GM23338 (cell line): ENCODE data around the gene TBC1D14. TPM values are rescaled to one million over a fixed set of nuclear protein-coding genes. Genes with fewer than 3 reads are reported as not detected.

ENCODE experiments used
- ATAC-seq: fragments of 200-7000 bp; cut with Tn5 transposase; 3 replicates; pipeline ENCODE4 v1.9.1; 2020
- DNase-seq: peaks from one replicate; pipeline ENCODE4 v3.0.0-alpha.2; 2015; ENCODE audit warnings: low spot score
- H2AFZ ChIP-seq: fragments of 200-600 bp; sonication (generic); 2 replicates; pipeline ENCODE4 v1.8.0; 2016; ENCODE audit warnings: antibody characterized with exemption, mild to moderate bottlenecking, moderate library complexity
- H3F3A ChIP-seq: fragments of 200-600 bp; sonication (generic); replicated peaks from 2 replicates; pipeline ENCODE4 v1.8.0; 2017; ENCODE audit warnings: antibody characterized with exemption, mixed run types, low read depth
- H3K27ac ChIP-seq: fragments of 200-600 bp; sonication (generic); 2 replicates; pipeline ENCODE4 v1.6.1; 2016; ENCODE audit warnings: low read depth
- H3K27me3 ChIP-seq: fragments of 200-600 bp; sonication (generic); 2 replicates; pipeline ENCODE4 v1.8.0; 2016; ENCODE audit warnings: mild to moderate bottlenecking, mixed run types, moderate library complexity; ENCODE audit not compliant: insufficient read depth
- H3K36me3 ChIP-seq: fragments of 200-600 bp; sonication (generic); 2 replicates; pipeline ENCODE4 v1.8.0; 2016; ENCODE audit warnings: mild to moderate bottlenecking; ENCODE audit not compliant: insufficient read depth
- H3K4me1 ChIP-seq: fragments of 200-600 bp; sonication (generic); 2 replicates; pipeline ENCODE4 v1.8.0; 2016; ENCODE audit warnings: mild to moderate bottlenecking, moderate library complexity; ENCODE audit not compliant: insufficient read depth
- H3K4me2 ChIP-seq: fragments of 200-600 bp; sonication (generic); 2 replicates; pipeline ENCODE4 v1.7.1; 2017; ENCODE audit warnings: mixed run types
- H3K4me3 ChIP-seq: fragments of 200-600 bp; sonication (generic); 2 replicates; pipeline ENCODE4 v1.6.1; 2016; ENCODE audit warnings: mixed run types
- H3K79me2 ChIP-seq: fragments of 200-600 bp; sonication (generic); replicated peaks from 2 replicates; pipeline ENCODE4 v1.8.0; 2017; ENCODE audit warnings: mild to moderate bottlenecking; ENCODE audit not compliant: insufficient read depth
- H3K9me2 ChIP-seq: fragments of 200-600 bp; sonication (generic); 2 replicates; pipeline ENCODE4 v1.8.0; 2017; ENCODE audit not compliant: insufficient read depth
- H4K20me1 ChIP-seq: fragments of 200-600 bp; sonication (generic); replicated peaks from 2 replicates; pipeline ENCODE4 v1.8.0; 2017; ENCODE audit warnings: mild to moderate bottlenecking; ENCODE audit not compliant: insufficient read depth
- H3K27ac Mint-ChIP-seq: 2 replicates; pipeline ENCODE4 v1.8.0; 2020; ENCODE audit warnings: inconsistent platforms, mild to moderate bottlenecking, moderate library complexity, mixed read lengths
- H3K27me3 Mint-ChIP-seq: 3 replicates; pipeline ENCODE4 v1.8.0; 2022; ENCODE audit warnings: low read depth, mild to moderate bottlenecking, moderate library complexity, mixed read lengths, inconsistent platforms; ENCODE audit not compliant: insufficient read depth, poor library complexity
- H3K36me3 Mint-ChIP-seq: 3 replicates; pipeline ENCODE4 v1.8.0; 2021; ENCODE audit warnings: low read depth, mild to moderate bottlenecking, inconsistent platforms, moderate library complexity, mixed read lengths
- H3K4me1 Mint-ChIP-seq: 3 replicates; pipeline ENCODE4 v1.8.0; 2020; ENCODE audit warnings: mild to moderate bottlenecking, inconsistent platforms, mixed read lengths
- H3K4me3 Mint-ChIP-seq: 3 replicates; pipeline ENCODE4 v1.8.0; 2021; ENCODE audit warnings: moderate library complexity, mild to moderate bottlenecking, inconsistent platforms, mixed read lengths
- H3K9me3 Mint-ChIP-seq: 3 replicates; pipeline ENCODE4 v1.8.0; 2020; ENCODE audit warnings: moderate library complexity, mild to moderate bottlenecking, inconsistent platforms, mixed read lengths
- ETS1 ChIP-seq: IDR thresholded peaks from 2 replicates; pipeline ENCODE4 v1.6.1; 2016; ENCODE audit warnings: antibody characterized with exemption
- EZH2 ChIP-seq: fragments of 200-600 bp; sonication (generic); IDR thresholded peaks from one replicate; pipeline ENCODE4 v1.8.0; 2017; ENCODE audit warnings: antibody characterized with exemption, mild to moderate bottlenecking, low read depth; ENCODE audit not compliant: unreplicated experiment
- EZH2phosphoT487 ChIP-seq: fragments of 200-600 bp; sonication (generic); IDR thresholded peaks from one replicate; pipeline ENCODE4 v1.8.1; 2018; ENCODE audit warnings: antibody characterized with exemption; ENCODE audit not compliant: unreplicated experiment
- STAT1 ChIP-seq: IDR thresholded peaks from one replicate; pipeline ENCODE4 v1.6.1; 2016; ENCODE audit warnings: antibody characterized with exemption; ENCODE audit not compliant: unreplicated experiment
- ZNF331 ChIP-seq: fragments of 250-450 bp; sonication (Bioruptor Pico); IDR thresholded peaks from 2 replicates; pipeline ENCODE4 v1.5.0; 2020; ENCODE audit warnings: low read depth, mild to moderate bottlenecking, moderate library complexity
- ZNF462 ChIP-seq: fragments of 250-450 bp; sonication (Bioruptor Pico); IDR thresholded peaks from 2 replicates; pipeline ENCODE4 v1.5.0; 2020; ENCODE audit warnings: mild to moderate bottlenecking, moderate library complexity
- polyA plus RNA-seq: library from polyadenylated mRNA; unstranded; fragments of >200 nt; fragmentation: Nextera tagmentation; extraction: Ambion mirVana; gene quantifications from 2 replicates; pipeline ENCODE4 v1.2.1, GENCODE V29; 2016
- total RNA-seq: library from RNA; depleted of rRNA; stranded (reverse); fragments of >200 nt; shearing (Covaris generic); gene quantifications from 2 replicates; pipeline ENCODE4 v1.2.3, GENCODE V29; 2014

TBC1D14 gene
- total and polyA plus RNA-seq, 2 experiments from 2014 or later = 18.2 to 59.7 TPM

GRCh38 chr4:7060346-7061150, 150.9 kb downstream of the TBC1D14 start (continued):
- TF ChIP-seq ZNF462 (CRISPR knock-in tag) (no peak), STAT1 (no peak)

GRCh38 chr4:7061815-7062214, 152.2 kb downstream of the TBC1D14 start:
- TF ChIP-seq ZNF331 (CRISPR knock-in tag) = no peak
- TF ChIP-seq EZH2phosphoT487 = no peak
- no peak for TF ChIP-seq ETS1
- TF ChIP-seq EZH2 = no peak
- Mint-ChIP-seq H3K4me3 (no peak overlapping the region), H3K27me3 (peaks cover 2% of the 10 kb centered on the region), H3K36me3 (peaks cover 61% of the 10 kb centered on the region), H3K9me3 (no peaks in the 10 kb centered on the region), H3K4me1 (peaks cover 9% of the 10 kb centered on the region), H3K27ac (no peak overlapping the region)
- no peaks in the 10 kb centered on the region for H3K9me2 ChIP-seq
- no peak overlapping the region for H2AFZ ChIP-seq
- no peak overlapping the region for H3K4me3 ChIP-seq
- H3K27ac ChIP-seq = no peak overlapping the region
- peaks cover 53% of the 10 kb centered on the region for H4K20me1 ChIP-seq
- H3K4me1 ChIP-seq = 0 out of 2 replicates have a peak, but pooled peaks cover 8% of the 10 kb centered on the region
- ATAC-seq = no peak
- DNase-seq = no peak
- peaks cover 9% of the 10 kb centered on the region; the same call in 1 of the 2 replicates for H3F3A ChIP-seq
- peaks cover 40% of the 10 kb centered on the region for H3K79me2 ChIP-seq
- H3K27me3 ChIP-seq = no peaks in the 10 kb centered on the region
- peaks cover 34% of the 10 kb centered on the region for H3K36me3 ChIP-seq
- no peak overlapping the region for H3K4me2 ChIP-seq
